B cell (primary cell): Measurements from ENCODE around the gene IGFBP3. TPM values are rescaled to one million over a fixed set of nuclear protein-coding genes. Genes with fewer than 3 reads are reported as not detected.

Experiments used
- ATAC-seq: fragments of 200-7000 bp; cut with Tn5 transposase; one replicate; pipeline ENCODE4 v1.10.0; 2021; ENCODE audit warnings: low read depth, mild to moderate bottlenecking, moderate number of reproducible peaks, moderate library complexity
- CTCF ChIA-PET: fragments of 350-600 bp; sonication (Branson Sonifier 250); formaldehyde crosslinking; loops from one replicate; lab custom pipeline; 2021; ENCODE audit warnings: antibody characterized with exemption, inconsistent platforms; lab: Charles Lee
- POLR2A ChIA-PET: fragments of 350-600 bp; sonication (Branson Sonifier 250); formaldehyde crosslinking; loops from one replicate; lab custom pipeline; 2021; ENCODE audit warnings: antibody characterized with exemption; lab: Charles Lee
- DNase-seq: peaks from one replicate; pipeline ENCODE4 v3.0.0; 2013
- H2AFZ ChIP-seq: 2 replicates; pipeline ENCODE4 v1.6.1; 2012; ENCODE audit warnings: mild to moderate bottlenecking, low read depth, low read length; ENCODE audit not compliant: insufficient read depth, poor library complexity, severe bottlenecking
- H3K27ac ChIP-seq, 2 donors: 1 replicate in 1 of 2; 2 replicates in 1 of 2; pipeline ENCODE4 v1.5.1; 2012 to 2013; ENCODE audit warnings: low read length in 2 of 2, mild to moderate bottlenecking in 2 of 2, moderate library complexity in 1 of 2
- H3K27me3 ChIP-seq, 4 experiments: fragments of 200-600 bp in 1 of 4; sonication (generic) in 1 of 4; replicated peaks in 1 of 4; 1 replicate in 2 of 4; 2 replicates in 2 of 4; pipeline versions ENCODE4 v1.6.1 to v1.7.0; 2013 to 2016; ENCODE audit warnings: low read length in 3 of 4, mild to moderate bottlenecking in 2 of 4, mixed read lengths in 1 of 4, moderate library complexity in 1 of 4; ENCODE audit not compliant: insufficient read depth in 4 of 4, control insufficient read depth in 3 of 4; ENCODE audit errors: control extremely low read depth in 1 of 4
- H3K36me3 ChIP-seq, 2 experiments: replicated peaks in 1 of 2; 1 replicate in 1 of 2; 2 replicates in 1 of 2; pipeline versions ENCODE4 v1.6.1 to v1.7.1; 2013; ENCODE audit warnings: low read length in 1 of 2; ENCODE audit not compliant: insufficient read depth in 2 of 2, control insufficient read depth in 1 of 2; ENCODE audit errors: control extremely low read depth in 1 of 2, extremely low read depth in 1 of 2
- H3K4me1 ChIP-seq, 2 donors: fragments of 200-600 bp in 1 of 2; sonication (generic) in 1 of 2; 1 replicate in 1 of 2; 2 replicates in 1 of 2; pipeline versions ENCODE4 v1.5.1 to v1.6.1; 2013 to 2017; ENCODE audit warnings: low read length in 2 of 2; ENCODE audit not compliant: control insufficient read depth in 2 of 2, insufficient read depth in 2 of 2
- H3K4me2 ChIP-seq: replicated peaks from 2 replicates; pipeline ENCODE3; 2012; ENCODE audit warnings: mild to moderate bottlenecking, low read depth, low read length; ENCODE audit not compliant: poor library complexity, severe bottlenecking
- H3K4me3 ChIP-seq, 5 experiments: fragments of 200-600 bp in 1 of 5; sonication (generic) in 1 of 5; 1 replicate in 3 of 5; 2 replicates in 2 of 5; pipeline versions ENCODE4 v1.5.1 to v1.7.0; 2011 to 2016; ENCODE audit warnings: low read length in 4 of 5, mild to moderate bottlenecking in 4 of 5, low read depth in 2 of 5, control low read depth in 1 of 5, moderate library complexity in 1 of 5; ENCODE audit not compliant: insufficient read depth in 1 of 5; ENCODE audit errors: control extremely low read depth in 1 of 5, extremely low read depth in 1 of 5
- H3K79me2 ChIP-seq: fragments of 200-600 bp; sonication (generic); one replicate; pipeline ENCODE4 v1.6.0; 2016; ENCODE audit warnings: low read length; ENCODE audit not compliant: control insufficient read depth, insufficient read depth
- H3K9ac ChIP-seq: fragments of 200-600 bp; sonication (generic); 2 replicates; pipeline ENCODE4 v1.6.1; 2017; ENCODE audit warnings: mild to moderate bottlenecking, low read length, moderate library complexity
- H3K9me3 ChIP-seq, 3 donors: one replicate each; pipeline versions ENCODE4 v1.6.1 to v1.7.1; 2013; ENCODE audit warnings: low read length in 2 of 3; ENCODE audit not compliant: control insufficient read depth in 2 of 3, insufficient read depth in 1 of 3; ENCODE audit errors: control extremely low read depth in 1 of 3
- H4K20me1 ChIP-seq: 2 replicates; pipeline ENCODE4 v1.6.0; 2012; ENCODE audit warnings: mild to moderate bottlenecking, low read length; ENCODE audit not compliant: insufficient read depth, control insufficient read depth, poor library complexity, severe bottlenecking
- H3K27ac Mint-ChIP-seq: one replicate; pipeline ENCODE4 v1.8.0; 2021; ENCODE audit warnings: mixed read lengths
- H3K27me3 Mint-ChIP-seq: one replicate; pipeline ENCODE4 v1.8.0; 2021; ENCODE audit warnings: mixed read lengths
- H3K4me1 Mint-ChIP-seq: one replicate; pipeline ENCODE4 v1.8.0; 2021; ENCODE audit warnings: mixed read lengths
- H3K4me3 Mint-ChIP-seq: one replicate; pipeline ENCODE4 v1.8.0; 2021; ENCODE audit warnings: mixed read lengths
- H3K9me3 Mint-ChIP-seq: one replicate; pipeline ENCODE4 v1.8.0; 2022; ENCODE audit warnings: mixed read lengths; ENCODE audit not compliant: insufficient read depth
- EZH2 ChIP-seq: IDR thresholded peaks from 2 replicates; pipeline ENCODE4 v1.6.1; 2012; ENCODE audit warnings: borderline replicate concordance, low read depth, mild to moderate bottlenecking, moderate library complexity, low read length; ENCODE audit not compliant: insufficient read depth, poor library complexity, severe bottlenecking
- WGBS: methylation state at CpG from one replicate; pipeline ENCODE4 v1.1.5; 2013; ENCODE audit warnings: missing lambda C conversion rate; ENCODE audit not compliant: insufficient coverage; 5-methylcytosine and 5-hydroxymethylcytosine counted together
- intact Hi-C: fragments of 100-400 bp; cut with micrococcal nuclease; formaldehyde crosslinking; loops from one replicate; pipeline ENCODE4 v1.10.0; 2022
- polyA plus RNA-seq: library from polyadenylated mRNA; depleted of rRNA; stranded (reverse); fragments of >200 nt; gene quantifications from 2 replicates; pipeline ENCODE4 v1.2.3, GENCODE V29; 2012
- total RNA-seq, 2 donors: library from RNA; stranded (reverse); fragments of 120-200 nt in 1 of 2; gene quantifications; 1 replicate in 1 of 2; 2 replicates in 1 of 2; pipeline versions ENCODE4 v1.2.3 to v1.2.4, GENCODE V29; 2013 to 2022
- TF ChIP-seq, protein P1 (sequence below): fragments of 200-600 bp; IDR thresholded peaks from one replicate; pipeline ENCODE4 v1.8.0; 2022; ENCODE audit warnings: antibody characterized with exemption, mild to moderate bottlenecking

IGFBP3 gene
- total and polyA plus RNA-seq, 2 donors (not counting 1 experiment from before 2014, with no cell fraction given) = not detected

- ChIA-PET POLR2A (no interaction called here), CTCF (no interaction called here)
- Histone ChIP-seq H3K4me1 (no peaks in the 10 kb centered on the region), H3K79me2 (no peaks in the 10 kb centered on the region), H4K20me1 (no peaks in the 10 kb centered on the region), H3K36me3 (no peaks in the 10 kb centered on the region), H3K9me3 (peaks cover 0 to 2% (median 0%) of the 10 kb centered on the region in 3 donors), H3K27me3 (no peaks in the 10 kb centered on the region), H2AFZ (no peak overlapping the region), H3K4me2 (no peak overlapping the region), H3K27ac (no peak overlapping the region), H3K4me3 (no peak overlapping the region), H3K9ac (no peak overlapping the region)
- DNase-seq (no peak), ATAC-seq (no peak)
- intact Hi-C loops = no loop called here
- H3K4me3 Mint-ChIP-seq = no peak overlapping the region
- H3K27ac Mint-ChIP-seq = no peak overlapping the region
- H3K4me1 Mint-ChIP-seq = no peaks in the 10 kb centered on the region
- TF ChIP-seq, protein P1, sequence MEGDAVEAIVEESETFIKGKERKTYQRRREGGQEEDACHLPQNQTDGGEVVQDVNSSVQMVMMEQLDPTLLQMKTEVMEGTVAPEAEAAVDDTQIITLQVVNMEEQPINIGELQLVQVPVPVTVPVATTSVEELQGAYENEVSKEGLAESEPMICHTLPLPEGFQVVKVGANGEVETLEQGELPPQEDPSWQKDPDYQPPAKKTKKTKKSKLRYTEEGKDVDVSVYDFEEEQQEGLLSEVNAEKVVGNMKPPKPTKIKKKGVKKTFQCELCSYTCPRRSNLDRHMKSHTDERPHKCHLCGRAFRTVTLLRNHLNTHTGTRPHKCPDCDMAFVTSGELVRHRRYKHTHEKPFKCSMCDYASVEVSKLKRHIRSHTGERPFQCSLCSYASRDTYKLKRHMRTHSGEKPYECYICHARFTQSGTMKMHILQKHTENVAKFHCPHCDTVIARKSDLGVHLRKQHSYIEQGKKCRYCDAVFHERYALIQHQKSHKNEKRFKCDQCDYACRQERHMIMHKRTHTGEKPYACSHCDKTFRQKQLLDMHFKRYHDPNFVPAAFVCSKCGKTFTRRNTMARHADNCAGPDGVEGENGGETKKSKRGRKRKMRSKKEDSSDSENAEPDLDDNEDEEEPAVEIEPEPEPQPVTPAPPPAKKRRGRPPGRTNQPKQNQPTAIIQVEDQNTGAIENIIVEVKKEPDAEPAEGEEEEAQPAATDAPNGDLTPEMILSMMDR = no peak
- no peak for TF ChIP-seq EZH2
- H3K9me3 Mint-ChIP-seq = no peaks in the 10 kb centered on the region
- H3K27me3 Mint-ChIP-seq = peaks cover 12% of the 10 kb centered on the region
Measured at GRCh38 chr7:45909561-45909960, 11.5 kb downstream of the IGFBP3 start.

DNA sequence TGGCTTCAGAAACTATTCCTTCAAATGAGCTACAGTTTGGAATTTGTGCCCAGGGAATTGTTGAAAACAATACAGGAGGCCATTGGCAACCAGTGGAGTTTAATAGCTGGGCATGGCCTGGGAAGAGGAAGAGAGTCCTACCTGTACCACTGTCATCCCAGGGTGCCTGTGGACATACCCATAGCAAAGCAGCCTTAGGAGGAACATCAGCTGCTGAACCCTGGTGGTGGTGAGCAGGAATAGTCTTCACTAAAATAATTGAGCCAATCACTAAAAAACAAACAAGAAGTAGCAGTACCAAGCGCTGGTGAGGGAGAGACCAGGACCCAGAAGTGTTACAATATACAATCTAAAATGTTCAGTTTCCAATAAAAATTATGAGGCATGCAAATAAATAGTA, 18.3 kb downstream of the IGFBP3 start:
- Histone ChIP-seq H4K20me1 (no peaks in the 10 kb centered on the region), H3K27ac (no peak overlapping the region), H3K79me2 (no peaks in the 10 kb centered on the region), H3K27me3 (peaks cover 0 to 5% (median 0%) of the 10 kb centered on the region in 4 experiments), H3K9me3 (peaks cover 0 to 7% (median 7%) of the 10 kb centered on the region in 3 donors), H3K4me2 (no peak overlapping the region), H3K4me1 (no peaks in the 10 kb centered on the region), H3K36me3 (no peaks in the 10 kb centered on the region), H3K4me3 (no peak overlapping the region), H2AFZ (no peak overlapping the region), H3K9ac (no peak overlapping the region)
- Mint-ChIP-seq H3K4me3 (no peak overlapping the region), H3K4me1 (no peaks in the 10 kb centered on the region), H3K9me3 (no peaks in the 10 kb centered on the region), H3K27me3 (peaks cover 30% of the 10 kb centered on the region), H3K27ac (no peak overlapping the region)
- ATAC-seq (no peak), DNase-seq (no peak)
- ChIA-PET CTCF (interaction anchor here (1.2 kb wide), 1 partner anchor 15 kb away, joined by 3 read pairs; no protein-coding TSS in a partner anchor), POLR2A (no interaction called here)
- TF ChIP-seq, protein P1 = no peak
- TF ChIP-seq EZH2 = no peak
- intact Hi-C loops = no loop called here
- WGBS = no CpG with 5 or more reads among the region's 1 CpG
